B cell (primary cell): ENCODE results near the gene RAB17. TPM values are rescaled to one million over a fixed set of nuclear protein-coding genes. Genes with fewer than 3 reads are reported as not detected.
A peak's percentile ranks its signal among the peaks of the same experiment; 100 is the strongest.

Source experiments
- ATAC-seq: fragments of 200-7000 bp; cut with Tn5 transposase; one replicate; pipeline ENCODE4 v1.10.0; 2021; ENCODE audit warnings: low read depth, mild to moderate bottlenecking, moderate number of reproducible peaks, moderate library complexity
- CTCF ChIA-PET: fragments of 350-600 bp; sonication (Branson Sonifier 250); formaldehyde crosslinking; loops from one replicate; lab custom pipeline; 2021; ENCODE audit warnings: antibody characterized with exemption, inconsistent platforms; lab: Charles Lee
- POLR2A ChIA-PET: fragments of 350-600 bp; sonication (Branson Sonifier 250); formaldehyde crosslinking; loops from one replicate; lab custom pipeline; 2021; ENCODE audit warnings: antibody characterized with exemption; lab: Charles Lee
- DNase-seq: peaks from one replicate; pipeline ENCODE4 v3.0.0; 2013
- H2AFZ ChIP-seq: 2 replicates; pipeline ENCODE4 v1.6.1; 2012; ENCODE audit warnings: mild to moderate bottlenecking, low read depth, low read length; ENCODE audit not compliant: insufficient read depth, poor library complexity, severe bottlenecking
- H3K27ac ChIP-seq, 2 donors: 1 replicate in 1 of 2; 2 replicates in 1 of 2; pipeline ENCODE4 v1.5.1; 2012 to 2013; ENCODE audit warnings: low read length in 2 of 2, mild to moderate bottlenecking in 2 of 2, moderate library complexity in 1 of 2
- H3K27me3 ChIP-seq, 4 experiments: fragments of 200-600 bp in 1 of 4; sonication (generic) in 1 of 4; replicated peaks in 1 of 4; 1 replicate in 2 of 4; 2 replicates in 2 of 4; pipeline versions ENCODE4 v1.6.1 to v1.7.0; 2013 to 2016; ENCODE audit warnings: low read length in 3 of 4, mild to moderate bottlenecking in 2 of 4, mixed read lengths in 1 of 4, moderate library complexity in 1 of 4; ENCODE audit not compliant: insufficient read depth in 4 of 4, control insufficient read depth in 3 of 4; ENCODE audit errors: control extremely low read depth in 1 of 4
- H3K36me3 ChIP-seq, 2 experiments: replicated peaks in 1 of 2; 1 replicate in 1 of 2; 2 replicates in 1 of 2; pipeline versions ENCODE4 v1.6.1 to v1.7.1; 2013; ENCODE audit warnings: low read length in 1 of 2; ENCODE audit not compliant: insufficient read depth in 2 of 2, control insufficient read depth in 1 of 2; ENCODE audit errors: control extremely low read depth in 1 of 2, extremely low read depth in 1 of 2
- H3K4me1 ChIP-seq, 2 donors: fragments of 200-600 bp in 1 of 2; sonication (generic) in 1 of 2; 1 replicate in 1 of 2; 2 replicates in 1 of 2; pipeline versions ENCODE4 v1.5.1 to v1.6.1; 2013 to 2017; ENCODE audit warnings: low read length in 2 of 2; ENCODE audit not compliant: control insufficient read depth in 2 of 2, insufficient read depth in 2 of 2
- H3K4me2 ChIP-seq: replicated peaks from 2 replicates; pipeline ENCODE3; 2012; ENCODE audit warnings: mild to moderate bottlenecking, low read depth, low read length; ENCODE audit not compliant: poor library complexity, severe bottlenecking
- H3K4me3 ChIP-seq, 5 experiments: fragments of 200-600 bp in 1 of 5; sonication (generic) in 1 of 5; 1 replicate in 3 of 5; 2 replicates in 2 of 5; pipeline versions ENCODE4 v1.5.1 to v1.7.0; 2011 to 2016; ENCODE audit warnings: low read length in 4 of 5, mild to moderate bottlenecking in 4 of 5, low read depth in 2 of 5, control low read depth in 1 of 5, moderate library complexity in 1 of 5; ENCODE audit not compliant: insufficient read depth in 1 of 5; ENCODE audit errors: control extremely low read depth in 1 of 5, extremely low read depth in 1 of 5
- H3K79me2 ChIP-seq: fragments of 200-600 bp; sonication (generic); one replicate; pipeline ENCODE4 v1.6.0; 2016; ENCODE audit warnings: low read length; ENCODE audit not compliant: control insufficient read depth, insufficient read depth
- H3K9ac ChIP-seq: fragments of 200-600 bp; sonication (generic); 2 replicates; pipeline ENCODE4 v1.6.1; 2017; ENCODE audit warnings: mild to moderate bottlenecking, low read length, moderate library complexity
- H3K9me3 ChIP-seq, 3 donors: one replicate each; pipeline versions ENCODE4 v1.6.1 to v1.7.1; 2013; ENCODE audit warnings: low read length in 2 of 3; ENCODE audit not compliant: control insufficient read depth in 2 of 3, insufficient read depth in 1 of 3; ENCODE audit errors: control extremely low read depth in 1 of 3
- H4K20me1 ChIP-seq: 2 replicates; pipeline ENCODE4 v1.6.0; 2012; ENCODE audit warnings: mild to moderate bottlenecking, low read length; ENCODE audit not compliant: insufficient read depth, control insufficient read depth, poor library complexity, severe bottlenecking
- H3K27ac Mint-ChIP-seq: one replicate; pipeline ENCODE4 v1.8.0; 2021; ENCODE audit warnings: mixed read lengths
- H3K27me3 Mint-ChIP-seq: one replicate; pipeline ENCODE4 v1.8.0; 2021; ENCODE audit warnings: mixed read lengths
- H3K4me1 Mint-ChIP-seq: one replicate; pipeline ENCODE4 v1.8.0; 2021; ENCODE audit warnings: mixed read lengths
- H3K4me3 Mint-ChIP-seq: one replicate; pipeline ENCODE4 v1.8.0; 2021; ENCODE audit warnings: mixed read lengths
- H3K9me3 Mint-ChIP-seq: one replicate; pipeline ENCODE4 v1.8.0; 2022; ENCODE audit warnings: mixed read lengths; ENCODE audit not compliant: insufficient read depth
- CTCF ChIP-seq: fragments of 200-600 bp; IDR thresholded peaks from one replicate; pipeline ENCODE4 v1.8.0; 2022; ENCODE audit warnings: antibody characterized with exemption, mild to moderate bottlenecking
- EZH2 ChIP-seq: IDR thresholded peaks from 2 replicates; pipeline ENCODE4 v1.6.1; 2012; ENCODE audit warnings: borderline replicate concordance, low read depth, mild to moderate bottlenecking, moderate library complexity, low read length; ENCODE audit not compliant: insufficient read depth, poor library complexity, severe bottlenecking
- WGBS: methylation state at CpG from one replicate; pipeline ENCODE4 v1.1.5; 2013; ENCODE audit warnings: missing lambda C conversion rate; ENCODE audit not compliant: insufficient coverage; 5-methylcytosine and 5-hydroxymethylcytosine counted together
- intact Hi-C: fragments of 100-400 bp; cut with micrococcal nuclease; formaldehyde crosslinking; loops from one replicate; pipeline ENCODE4 v1.10.0; 2022
- polyA plus RNA-seq: library from polyadenylated mRNA; depleted of rRNA; stranded (reverse); fragments of >200 nt; gene quantifications from 2 replicates; pipeline ENCODE4 v1.2.3, GENCODE V29; 2012
- total RNA-seq, 2 donors: library from RNA; stranded (reverse); fragments of 120-200 nt in 1 of 2; gene quantifications; 1 replicate in 1 of 2; 2 replicates in 1 of 2; pipeline versions ENCODE4 v1.2.3 to v1.2.4, GENCODE V29; 2013 to 2022

Gene RAB17
- total and polyA plus RNA-seq, 2 donors (not counting 1 experiment from before 2014, with no cell fraction given) = not detected

DNA sequence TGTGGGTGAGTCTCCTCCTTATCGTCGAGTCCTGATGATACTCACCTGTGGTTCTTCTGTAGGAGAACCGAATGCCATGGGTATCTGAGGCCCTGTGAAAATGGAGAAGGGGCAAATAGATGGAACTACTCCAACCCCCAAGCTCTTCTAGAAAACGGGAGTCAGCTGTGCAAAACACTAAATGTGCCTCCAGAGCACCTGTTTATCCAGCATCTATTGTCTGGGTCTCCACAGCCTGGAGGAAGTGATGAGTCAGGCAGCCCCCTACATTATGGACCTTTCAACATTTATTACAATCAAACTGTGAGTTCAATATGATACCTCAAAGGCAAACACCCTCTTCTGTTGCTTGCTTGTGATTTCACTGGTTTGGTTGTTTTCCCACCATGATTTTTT lies 27.1 kb upstream of the RAB17 start:
- Histone ChIP-seq H3K36me3 (no peaks in the 10 kb centered on the region), H3K9me3 (no peaks in the 10 kb centered on the region), H2AFZ (peak overlapping the region; percentile 41), H4K20me1 (no peaks in the 10 kb centered on the region), H3K9ac (no peak overlapping the region), H3K4me3 (no peak overlapping the region), H3K79me2 (no peaks in the 10 kb centered on the region), H3K4me2 (peak overlapping the region; percentile 42), H3K27ac (no peak overlapping the region), H3K27me3 (peaks cover 0 to 4% (median 0%) of the 10 kb centered on the region in 4 experiments), H3K4me1 (peaks cover 16% of the 10 kb centered on the region in 2 donors)
- no peak for ATAC-seq
- TF ChIP-seq EZH2 = no peak
- TF ChIP-seq CTCF = no peak
- Mint-ChIP-seq H3K9me3 (no peaks in the 10 kb centered on the region), H3K27ac (no peak overlapping the region), H3K4me3 (no peak overlapping the region), H3K27me3 (peaks cover 4% of the 10 kb centered on the region), H3K4me1 (peaks cover 23% of the 10 kb centered on the region)
- no CpG with 5 or more reads among the region's 4 CpGs for WGBS
- CTCF ChIA-PET = interaction anchor here (1.0 to 2.2 kb wide), 3 partner anchors 45 to 127 kb away, joined by 3 to 7 read pairs (median 3); no protein-coding TSS in a partner anchor
- intact Hi-C loops = no loop called here
- POLR2A ChIA-PET = no interaction called here
- DNase-seq = no peak

GRCh38 chr2:237616734-237617586 lies 26.4 kb upstream of the RAB17 start:
- no peaks in the 10 kb centered on the region for H4K20me1 ChIP-seq
- peaks cover 0 to 4% (median 0%) of the 10 kb centered on the region in 4 experiments for H3K27me3 ChIP-seq
- peak overlapping the region; percentile 41 for H2AFZ ChIP-seq
- H3K4me2 ChIP-seq = peak overlapping the region; percentile 42
- H3K27ac ChIP-seq = no peak overlapping the region
- H3K9ac ChIP-seq = no peak overlapping the region
- peak overlapping the region; percentile 80 for H3K27ac Mint-ChIP-seq
- POLR2A ChIA-PET = no interaction called here
- peak overlapping the region; percentile 53 for H3K4me3 Mint-ChIP-seq
- intact Hi-C loops = no loop called here
- H3K9me3 Mint-ChIP-seq = no peaks in the 10 kb centered on the region
- H3K4me1 Mint-ChIP-seq = peaks cover 23% of the 10 kb centered on the region
- CTCF ChIA-PET = interaction anchor here (1.0 to 2.2 kb wide), 3 partner anchors 44 to 128 kb away, joined by 3 to 7 read pairs (median 3); no protein-coding TSS in a partner anchor
- no peaks in the 10 kb centered on the region for H3K79me2 ChIP-seq
- no peak overlapping the region for H3K4me3 ChIP-seq
- no peaks in the 10 kb centered on the region for H3K36me3 ChIP-seq
- no peaks in the 10 kb centered on the region for H3K9me3 ChIP-seq
- H3K4me1 ChIP-seq = peaks cover 16% of the 10 kb centered on the region in 2 donors
- H3K27me3 Mint-ChIP-seq = peaks cover 4% of the 10 kb centered on the region
- TF ChIP-seq EZH2 = no peak
- no peak for TF ChIP-seq CTCF
- DNase-seq = no peak
- no CpG with 5 or more reads among the region's 15 CpGs for WGBS
- ATAC-seq = no peak
